GM19328 (cell line): ENCODE data around the gene FGF12.
"Not testable (repeated sequence)": the region's sequence is repeated elsewhere in the genome, so short reads cannot be mapped to it uniquely, and the experiment has no call there.

ENCODE experiments used
- ATAC-seq: cut with Tn5 transposase; IDR thresholded peaks from one replicate; pipeline ENCODE4 v1.9.1; 2021; ENCODE audit warnings: mild to moderate bottlenecking, moderate library complexity; ENCODE audit not compliant: unreplicated experiment

FGF12 gene

GRCh38 chr3:192727032-192727847 lies at the start of gene FGF12:
FGF12 (minus strand) TSS chr3:192727541.
- no peak for ATAC-seq

GRCh38 chr3:192774341-192774740 lies 47.0 kb upstream of the FGF12 start:
- not testable (repeated sequence) for ATAC-seq

- no peak for ATAC-seq
Measured at GRCh38 chr3:192772240-192772894, 45.0 kb upstream of the FGF12 start.

GRCh38 chr3:192758654-192759053 lies 31.3 kb upstream of the FGF12 start:
- no peak for ATAC-seq

- no peak for ATAC-seq
Measured at GRCh38 chr3:192751148-192751547, 23.8 kb upstream of the FGF12 start.

GRCh38 chr3:192750201-192750600 lies 22.9 kb upstream of the FGF12 start:
- ATAC-seq: no peak

- no peak for ATAC-seq
Measured at GRCh38 chr3:192747746-192748145, 20.4 kb upstream of the FGF12 start.

GRCh38 chr3:192747145-192747544 lies 19.8 kb upstream of the FGF12 start:
- ATAC-seq: no peak

- ATAC-seq: no peak
Measured at GRCh38 chr3:192745150-192745549, 17.8 kb upstream of the FGF12 start.

GRCh38 chr3:192744604-192745003 lies 17.3 kb upstream of the FGF12 start:
- not testable (repeated sequence) for ATAC-seq

- ATAC-seq: no peak
Measured at GRCh38 chr3:192737506-192737905, 10.2 kb upstream of the FGF12 start.

GRCh38 chr3:192731233-192731632 lies 3.9 kb upstream of the FGF12 start:
- no peak for ATAC-seq

GRCh38 chr3:192726385-192726784 lies 956 bp downstream of the FGF12 start:
- no peak for ATAC-seq

GRCh38 chr3:192719964-192720363 lies 7.4 kb downstream of the FGF12 start:
- ATAC-seq: no peak

- no peak for ATAC-seq
Measured at GRCh38 chr3:192718156-192718555, 9.2 kb downstream of the FGF12 start.

- ATAC-seq: no peak
Measured at GRCh38 chr3:192715126-192715525, 12.2 kb downstream of the FGF12 start.

- not testable (repeated sequence) for ATAC-seq
Measured at GRCh38 chr3:192711126-192711525, 16.2 kb downstream of the FGF12 start.

GRCh38 chr3:192710366-192710765 lies 17.0 kb downstream of the FGF12 start:
- no peak for ATAC-seq

GRCh38 chr3:192706272-192706671 lies 21.1 kb downstream of the FGF12 start:
- no peak for ATAC-seq

- ATAC-seq: no peak
Measured at GRCh38 chr3:192700885-192701284, 26.5 kb downstream of the FGF12 start.

- ATAC-seq: no peak
Measured at GRCh38 chr3:192696943-192697587, 30.3 kb downstream of the FGF12 start.
